HepG2 (cell line): ENCODE measurements around the gene VPS13D. TPM values are rescaled to one million over a fixed set of nuclear protein-coding genes. Genes with fewer than 3 reads are reported as not detected.

ENCODE experiments used
- ATAC-seq: fragments of 200-7000 bp; cut with Tn5 transposase; 3 replicates; pipeline ENCODE4 v1.9.1; 2020; ENCODE audit warnings: mild to moderate bottlenecking, moderate library complexity
- BruUV-seq: library from RNA; stranded (reverse); fragments of 400-500 nt; replicated peaks from 2 replicates; lab custom pipeline; 2021; lab: Mats Ljungman, UMichigan
- CTCF ChIA-PET: fragments of 300-600 bp; formaldehyde crosslinking; extraction: SDS; loops from one replicate; lab custom pipeline; 2021; ENCODE audit warnings: low total read pairs, inconsistent platforms, low intra/inter-chr PET ratio; lab: Yijun Ruan, JAX
- POLR2A ChIA-PET: fragments of 350-600 bp; sonication (Branson Sonifier 250); formaldehyde crosslinking; loops from one replicate; lab custom pipeline; 2020; ENCODE audit warnings: antibody characterized with exemption, inconsistent platforms; lab: Yijun Ruan, JAX
- DNase-seq: peaks from one replicate; pipeline ENCODE4 v3.0.0-alpha.2; 2015; ENCODE audit warnings: low spot score
- FAIRE-seq: peaks from 3 replicates; lab custom pipeline; 2011; peaks lifted over from hg19 to GRCh38; lab: Jason Lieb, UNC
- H2AFZ ChIP-seq: one replicate; pipeline ENCODE4 v1.6.1; 2011; ENCODE audit warnings: low read length, inconsistent platforms
- H3K27ac ChIP-seq: fragments of 300-600 bp; 3 replicates; pipeline ENCODE4 v1.8.0; 2011; ENCODE audit warnings: mixed run types, mild to moderate bottlenecking, mixed read lengths, low read length, inconsistent platforms; ENCODE audit not compliant: insufficient read depth; ENCODE audit errors: extremely low read length
- H3K27me3 ChIP-seq, 2 experiments: fragments of 200-600 bp in 1 of 2; 2 replicates in 1 of 2; 3 replicates in 1 of 2; pipeline versions ENCODE4 v1.6.0 to v1.8.0; 2011; ENCODE audit warnings: low read length in 2 of 2, mild to moderate bottlenecking in 2 of 2, moderate library complexity in 2 of 2, inconsistent platforms in 1 of 2; ENCODE audit not compliant: insufficient read depth in 2 of 2, control insufficient read depth in 1 of 2
- H3K36me3 ChIP-seq, 2 experiments: fragments of 200-600 bp in 1 of 2; replicated peaks in 1 of 2; 2 replicates in 1 of 2; 3 replicates in 1 of 2; pipeline versions ENCODE4 v1.5.1 to v1.8.0; 2011; ENCODE audit warnings: low read length in 2 of 2, inconsistent platforms in 1 of 2; ENCODE audit not compliant: insufficient read depth in 2 of 2, control insufficient read depth in 1 of 2
- H3K4me1 ChIP-seq: 2 replicates; pipeline ENCODE4 v1.5.1; 2012; ENCODE audit warnings: low read length, inconsistent platforms; ENCODE audit not compliant: insufficient read depth
- H3K4me2 ChIP-seq: 2 replicates; pipeline ENCODE4 v1.6.0; 2011; ENCODE audit warnings: low read depth, low read length, inconsistent platforms
- H3K4me3 ChIP-seq, 3 experiments: fragments of 200-600 bp in 1 of 3; sonication (generic), shearing (Covaris generic) in 1 of 3; replicated peaks in 1 of 3; 2 replicates each; pipeline ENCODE4 v1.5.1; 2011 to 2016; ENCODE audit warnings: low read length in 3 of 3, inconsistent platforms in 2 of 3, low read depth in 2 of 3, mild to moderate bottlenecking in 2 of 3, control low read depth in 1 of 3, mixed read lengths in 1 of 3; ENCODE audit not compliant: insufficient read depth in 1 of 3
- H3K79me2 ChIP-seq: one replicate; pipeline ENCODE4 v1.6.1; 2011; ENCODE audit warnings: low read length, inconsistent platforms; ENCODE audit not compliant: insufficient read depth
- H3K9ac ChIP-seq: 2 replicates; pipeline ENCODE4 v1.6.0; 2011; ENCODE audit warnings: mild to moderate bottlenecking, low read depth, low read length, inconsistent platforms; ENCODE audit not compliant: insufficient read depth
- H3K9me3 ChIP-seq: 2 replicates; pipeline ENCODE4 v1.5.1; 2012; ENCODE audit warnings: mild to moderate bottlenecking, low read length
- H4K20me1 ChIP-seq: 2 replicates; pipeline ENCODE4 v1.6.0; 2011; ENCODE audit warnings: inconsistent platforms, mild to moderate bottlenecking, low read length, moderate library complexity; ENCODE audit not compliant: insufficient read depth
- DNMT3B ChIP-seq: conservative IDR thresholded peaks from 2 replicates; pipeline ENCODE4 v1.6.1; 2016; ENCODE audit warnings: missing biosample characterization, control low read depth
- E2F1 ChIP-seq: sonication (generic); formaldehyde crosslinking; IDR thresholded peaks from 2 replicates; pipeline ENCODE4 v1.5.0; 2020; ENCODE audit warnings: missing genetic modification reagents
- FOXK2 ChIP-seq: fragments of 450-650 bp; IDR thresholded peaks from 2 replicates; pipeline ENCODE4 v1.6.1; 2016
- FOXO1 ChIP-seq: sonication (generic); formaldehyde crosslinking; IDR thresholded peaks from 2 replicates; pipeline ENCODE4 v1.4.0; 2020; ENCODE audit warnings: missing genetic modification reagents
- USF2 ChIP-seq, 2 experiments: sonication (generic) in 1 of 2; formaldehyde crosslinking in 1 of 2; IDR thresholded peaks; 2 replicates each; pipeline versions ENCODE4 v1.5.1 to v1.6.1; 2011 to 2020; ENCODE audit warnings: borderline replicate concordance in 1 of 2, low read depth in 1 of 2, low read length in 1 of 2, mild to moderate bottlenecking in 1 of 2, missing genetic modification reagents in 1 of 2, moderate library complexity in 1 of 2
- ZBTB21 ChIP-seq: sonication (generic); formaldehyde crosslinking; IDR thresholded peaks from 2 replicates; pipeline ENCODE4 v1.4.0; 2020; ENCODE audit warnings: missing genetic modification reagents
- ZNF121 ChIP-seq: sonication (generic); formaldehyde crosslinking; IDR thresholded peaks from 2 replicates; pipeline ENCODE4 v1.5.0; 2020; ENCODE audit warnings: mild to moderate bottlenecking, missing genetic modification reagents
- ZNF24 ChIP-seq: fragments of 450-650 bp; IDR thresholded peaks from 2 replicates; pipeline ENCODE4 v1.6.1; 2017; ENCODE audit warnings: antibody characterized with exemption, mild to moderate bottlenecking
- ZNF337 ChIP-seq: sonication (generic); formaldehyde crosslinking; IDR thresholded peaks from 2 replicates; pipeline ENCODE4 v1.5.1; 2020; ENCODE audit warnings: missing genetic modification reagents, low read depth, mild to moderate bottlenecking, borderline replicate concordance
- ZNF343 ChIP-seq: sonication (generic); formaldehyde crosslinking; IDR thresholded peaks from 2 replicates; pipeline ENCODE4 v1.4.0; 2020; ENCODE audit warnings: mild to moderate bottlenecking, missing genetic modification reagents
- ZNF740 ChIP-seq: sonication (generic); formaldehyde crosslinking; IDR thresholded peaks from 2 replicates; pipeline ENCODE4 v1.4.0; 2020; ENCODE audit warnings: missing genetic modification reagents
- ZNF746 ChIP-seq: sonication (generic); formaldehyde crosslinking; IDR thresholded peaks from 2 replicates; pipeline ENCODE4 v1.8.0; 2022; ENCODE audit warnings: mild to moderate bottlenecking, missing genetic modification reagents
- ZNF839 ChIP-seq: sonication (generic); formaldehyde crosslinking; IDR thresholded peaks from 2 replicates; pipeline ENCODE4 v1.4.0; 2020; ENCODE audit warnings: missing genetic modification reagents, mild to moderate bottlenecking, borderline replicate concordance
- WGBS: methylation state at CpG from one replicate; pipeline ENCODE4 v1.1.6; 2017; ENCODE audit warnings: low lambda C conversion rate; 5-methylcytosine and 5-hydroxymethylcytosine counted together
- in situ Hi-C: cut with HindIII; loops from 2 replicates; pipeline ENCODE4 v1.10.0; 2017; ENCODE audit warnings: low pct_unique_long_range_greater_than_20kb; ENCODE audit not compliant: extremely low pct_ligation_motif_present
- intact Hi-C: fragments of 100-400 bp; cut with micrococcal nuclease; formaldehyde crosslinking; loops from one replicate; pipeline ENCODE4 v1.10.0; 2022; ENCODE audit not compliant: unreplicated experiment
- polyA plus RNA-seq, 8 experiments: library from polyadenylated mRNA; depleted of rRNA in 3 of 8; stranded (reverse) in 7 of 8; unstranded in 1 of 8; fragments of >200 nt; fragmentation: Illumina TruSeq in 4 of 8; extraction: Trizol in 4 of 8; gene quantifications; 2 replicates each; pipeline versions ENCODE4 v1.2.1 to v1.2.3, GENCODE V29; 2011 to 2016; ENCODE audit warnings: low read depth in 4 of 8, missing spikeins in 1 of 8, mixed read lengths in 1 of 8; ENCODE audit not compliant: insufficient read depth in 1 of 8
- total RNA-seq, 5 experiments: library from RNA; depleted of rRNA; stranded (reverse); fragments of >200 nt; fragmentation: Illumina TruSeq; extraction: Trizol; gene quantifications; 2 replicates each; pipeline ENCODE4 v1.2.3, GENCODE V29; 2016; ENCODE audit warnings: low read depth in 1 of 5

VPS13D gene
- total and polyA plus RNA-seq, 2 of the 13 experiments (the other 11 are each of a cell fraction or from before 2014, with no cell fraction given), result 8.6 to 13.9 TPM

- H3K4me2 ChIP-seq, result no peak overlapping the region
- in situ Hi-C loops, result loop anchor here (10.0 kb wide), 1 partner anchor 115 kb away; no protein-coding TSS in a partner anchor
- H4K20me1 ChIP-seq, result no peaks in the 10 kb centered on the region
- no peak overlapping the region for H3K27ac ChIP-seq
- no peak; the same call in 2 of the 3 replicates for ATAC-seq
- H3K4me3 ChIP-seq, result no peak overlapping the region
- ChIA-PET POLR2A (interaction anchor here (1.3 to 1.5 kb wide), 2 partner anchors 8 to 99 kb away, joined by 3 to 6 read pairs; no protein-coding TSS in a partner anchor), CTCF (no interaction called here)
- no peak overlapping the region for H3K9ac ChIP-seq
- no peaks in the 10 kb centered on the region for H3K36me3 ChIP-seq
- H3K4me1 ChIP-seq, result peaks cover 31% of the 10 kb centered on the region
- BruUV-seq, result no TSS peak
- no peaks in the 10 kb centered on the region for H3K9me3 ChIP-seq
- FAIRE-seq, result no peak
- no peaks in the 10 kb centered on the region for H3K27me3 ChIP-seq
- no peak overlapping the region for H2AFZ ChIP-seq
- H3K79me2 ChIP-seq, result no peaks in the 10 kb centered on the region
- DNase-seq, result no peak
- 96% methylated on average over 11 of the region's 11 CpGs for WGBS
- TF ChIP-seq ZBTB21 (CRISPR knock-in tag) (no peak), ZNF121 (CRISPR knock-in tag) (peak; percentile 53; the same call in 1 of the 2 replicates)
- intact Hi-C loops, result loop anchor here (10.0 kb wide), 1 partner anchor 205 kb away; no protein-coding TSS in a partner anchor
Measured at GRCh38 chr1:12519693-12520364, 290.0 kb downstream of the VPS13D start.

GRCh38 chr1:12521096-12521495 is 291.3 kb downstream of the VPS13D start:
- no TSS peak for BruUV-seq
- 59% methylated on average over 5 of the region's 5 CpGs for WGBS
- CTCF ChIA-PET, result no interaction called here
- DNase-seq (no peak), FAIRE-seq (no peak), ATAC-seq (no peak)
- in situ Hi-C loops (loop anchor here (10.0 kb wide), 1 partner anchor 116 kb away; no protein-coding TSS in a partner anchor), intact Hi-C loops (loop anchor here (10.0 kb wide), 1 partner anchor 206 kb away; no protein-coding TSS in a partner anchor)
- Histone ChIP-seq H3K9me3 (no peaks in the 10 kb centered on the region), H3K79me2 (no peaks in the 10 kb centered on the region), H2AFZ (no peak overlapping the region), H3K9ac (no peak overlapping the region), H4K20me1 (no peaks in the 10 kb centered on the region), H3K36me3 (no peaks in the 10 kb centered on the region), H3K27me3 (no peaks in the 10 kb centered on the region), H3K4me2 (no peak overlapping the region), H3K4me1 (peaks cover 44% of the 10 kb centered on the region), H3K27ac (no peak overlapping the region), H3K4me3 (no peak overlapping the region)
- POLR2A ChIA-PET, result interaction anchor here (9.3 kb wide), 1 partner anchor 96 kb away, joined by 220 read pairs; the partner anchor contains the start of gene DHRS3
- TF ChIP-seq ZNF740 (CRISPR knock-in tag) (no peak), ZNF337 (CRISPR knock-in tag) (no peak), ZNF343 (CRISPR knock-in tag) (no peak), ZNF746 (CRISPR knock-in tag) (no peak), FOXO1 (CRISPR knock-in tag) (no peak), E2F1 (no peak), USF2 (IDR thresholded peaks at IDR 0.05; ENCODE audit: low read depth, low read length) (no peak), USF2 (CRISPR knock-in tag; IDR thresholded peaks at IDR 0.05; ENCODE audit: borderline replicate concordance) (no peak), ZNF24 (no peak), ZNF839 (no peak), FOXK2 (no peak), DNMT3B (CRISPR knock-in tag) (no peak)
